CD4-positive, alpha-beta T cell treated with Interleukin-17A for 1 hour (primary cell): ENCODE results near the gene AP5B1.

Source experiments
- DNase-seq: peaks from one replicate; pipeline ENCODE4 v3.0.0-alpha.2; 2020

The AP5B1 gene

DNA sequence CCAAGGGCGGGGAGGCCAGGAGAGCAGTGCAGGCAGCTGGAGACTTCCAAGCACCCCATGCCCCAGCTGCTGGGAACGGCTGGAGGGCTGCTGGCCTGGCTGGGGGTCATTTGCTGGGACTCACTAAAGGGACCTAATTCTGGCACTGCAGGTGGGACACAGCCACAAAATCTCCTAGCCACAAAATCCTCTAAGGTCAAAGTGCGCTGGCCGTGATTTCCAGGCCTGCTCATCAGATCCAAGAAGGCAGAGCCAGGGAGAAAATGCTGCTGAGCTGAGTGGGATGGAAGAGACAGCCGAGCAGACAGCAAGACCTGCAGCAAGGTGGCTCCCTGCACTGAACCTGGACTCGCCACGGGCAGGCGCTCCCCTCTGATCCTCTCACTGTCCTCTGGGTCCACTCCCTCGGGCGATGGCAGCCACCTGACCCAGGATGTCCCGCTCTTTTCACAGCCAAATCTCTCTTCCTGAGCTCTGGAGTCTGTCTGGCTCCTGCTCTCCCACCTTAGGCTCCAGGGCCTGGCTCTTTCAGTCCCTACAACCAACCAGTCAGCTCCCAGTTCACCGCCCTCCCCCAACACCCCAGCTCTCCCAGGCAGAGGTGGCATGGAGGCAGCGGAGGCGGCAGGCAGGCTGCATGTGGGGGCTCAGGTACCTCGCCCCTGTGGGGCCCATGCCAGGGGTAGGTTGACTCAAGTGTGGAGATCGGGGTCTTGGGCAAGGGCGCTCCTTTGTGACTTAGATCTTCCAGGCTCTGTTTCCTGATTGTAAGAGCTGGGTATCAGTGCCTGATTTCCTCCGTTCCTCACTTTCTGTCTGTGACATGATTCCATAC lies 20.6 kb upstream of the AP5B1 start:
- no peak for DNase-seq

DNA sequence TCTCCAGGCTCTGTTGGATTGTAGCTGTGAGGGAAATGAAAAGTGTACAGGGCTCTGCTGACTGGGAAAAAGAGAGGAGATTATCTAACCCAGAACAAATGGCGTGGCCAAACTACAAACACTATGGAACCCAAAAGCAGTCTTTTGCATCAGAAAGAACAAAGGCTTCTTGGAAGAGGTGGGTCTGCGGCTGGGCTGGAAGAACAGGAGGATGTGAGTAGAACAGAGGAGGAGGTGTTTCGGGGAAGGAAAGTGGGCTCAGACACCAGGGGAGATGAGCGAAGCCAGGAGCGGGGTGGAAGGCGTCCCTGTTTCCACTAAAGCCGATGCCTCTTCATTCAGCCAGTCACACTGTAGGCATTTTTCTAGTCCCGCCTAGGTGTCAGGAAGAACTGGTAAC lies 18.1 kb upstream of the AP5B1 start:
- DNase-seq = no peak

GRCh38 chr11:65797711-65798110 lies 16.9 kb upstream of the AP5B1 start:
- no peak for DNase-seq

GRCh38 chr11:65796726-65797601 lies 16.2 kb upstream of the AP5B1 start:
- no peak for DNase-seq

DNA sequence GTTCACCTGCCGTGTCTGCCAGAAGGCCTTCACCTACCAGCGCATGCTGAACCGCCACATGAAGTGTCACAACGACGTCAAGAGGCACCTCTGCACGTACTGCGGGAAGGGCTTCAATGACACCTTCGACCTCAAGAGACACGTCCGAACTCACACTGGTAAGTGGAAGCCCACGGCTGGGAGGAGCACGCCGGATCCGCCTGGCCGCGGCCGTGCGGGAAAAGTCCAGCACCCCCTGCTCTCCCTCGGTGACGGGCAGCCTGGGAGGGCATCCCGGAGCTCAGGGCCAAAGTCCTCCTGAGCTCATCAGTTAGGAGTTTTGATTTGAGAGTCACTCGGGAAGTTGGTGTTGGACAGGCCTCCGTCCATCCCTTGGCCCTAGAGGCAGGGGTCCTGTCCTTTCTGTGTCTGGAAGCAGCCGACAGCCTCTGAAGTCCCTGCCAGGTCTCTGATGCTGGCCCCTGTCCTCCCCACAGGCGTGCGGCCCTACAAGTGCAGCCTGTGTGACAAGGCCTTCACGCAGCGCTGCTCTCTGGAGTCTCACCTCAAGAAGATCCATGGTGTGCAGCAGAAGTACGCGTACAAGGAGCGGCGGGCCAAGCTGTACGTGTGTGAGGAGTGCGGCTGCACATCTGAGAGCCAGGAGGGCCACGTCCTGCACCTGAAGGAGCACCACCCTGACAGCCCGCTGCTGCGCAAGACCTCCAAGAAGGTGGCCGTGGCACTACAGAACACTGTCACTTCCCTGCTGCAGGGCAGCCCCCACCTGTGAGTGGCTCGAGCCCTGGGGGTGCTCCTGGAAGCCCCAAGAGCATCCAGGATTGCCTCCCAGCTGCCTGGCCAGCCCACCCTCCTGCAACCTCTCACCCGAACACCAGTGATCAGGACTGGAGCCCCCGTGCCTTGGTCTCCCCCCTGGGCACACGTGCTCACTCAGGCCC lies 14.1 kb upstream of the AP5B1 start:
- DNase-seq = no peak

DNA sequence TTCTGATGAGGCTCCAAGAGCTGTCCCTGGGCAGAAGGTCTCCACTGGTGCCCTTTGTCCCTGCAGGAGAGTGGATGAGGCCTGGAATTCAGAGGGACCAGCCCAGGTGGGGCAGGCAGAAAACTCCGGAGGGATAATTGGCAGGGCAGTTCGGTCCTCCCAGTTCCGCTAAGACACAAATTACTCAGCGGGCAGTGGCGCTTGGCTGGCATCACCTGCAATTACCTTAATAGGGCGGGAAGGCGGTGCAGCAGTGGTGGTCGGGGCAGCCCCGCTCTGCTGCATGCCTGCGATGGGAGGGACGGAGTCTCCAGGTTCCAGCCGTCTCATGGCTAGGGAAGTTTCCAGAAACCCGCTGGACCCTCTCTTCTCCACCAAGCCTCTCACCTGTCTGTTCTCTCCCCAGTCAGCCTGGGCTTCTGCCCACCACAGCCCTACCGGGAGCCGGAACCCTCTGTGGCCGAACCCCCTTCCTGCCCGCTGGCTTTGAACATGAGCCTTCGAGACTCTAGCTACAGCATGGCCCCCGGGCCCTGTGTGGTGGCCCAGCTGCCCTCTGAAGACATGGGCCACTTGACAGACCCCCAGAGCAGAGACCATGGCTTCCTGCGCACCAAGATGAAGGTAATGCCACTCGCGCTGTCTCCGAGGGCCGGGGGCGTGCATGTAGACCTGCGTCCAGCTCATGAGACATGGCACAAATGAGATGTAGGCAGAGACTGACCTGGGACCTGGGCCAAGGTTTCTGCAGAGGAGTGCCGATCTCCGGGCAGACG lies 13.0 kb upstream of the AP5B1 start:
- no peak for DNase-seq

GRCh38 chr11:65793144-65793581 lies 12.4 kb upstream of the AP5B1 start:
- no peak for DNase-seq

DNA sequence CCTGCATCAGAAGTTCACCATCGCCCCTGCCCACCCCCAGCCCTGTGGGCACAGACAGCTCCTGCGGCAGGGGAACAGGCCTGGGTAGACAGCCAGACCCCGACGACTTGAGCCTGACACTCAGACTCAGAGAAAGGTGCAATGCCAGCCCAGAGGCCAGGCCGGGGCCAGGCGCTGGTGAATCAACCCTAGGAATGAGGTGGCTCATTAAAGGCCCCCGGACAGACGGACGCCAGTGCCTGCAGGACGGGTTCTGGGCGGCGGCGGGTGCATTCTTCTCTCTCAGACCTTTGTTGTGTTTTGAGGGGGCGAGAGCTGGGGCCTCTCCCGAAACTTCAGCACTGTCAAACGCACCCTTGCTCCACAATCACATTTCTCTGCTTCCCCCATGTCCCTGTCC lies 11.7 kb upstream of the AP5B1 start:
- DNase-seq = no peak

DNA sequence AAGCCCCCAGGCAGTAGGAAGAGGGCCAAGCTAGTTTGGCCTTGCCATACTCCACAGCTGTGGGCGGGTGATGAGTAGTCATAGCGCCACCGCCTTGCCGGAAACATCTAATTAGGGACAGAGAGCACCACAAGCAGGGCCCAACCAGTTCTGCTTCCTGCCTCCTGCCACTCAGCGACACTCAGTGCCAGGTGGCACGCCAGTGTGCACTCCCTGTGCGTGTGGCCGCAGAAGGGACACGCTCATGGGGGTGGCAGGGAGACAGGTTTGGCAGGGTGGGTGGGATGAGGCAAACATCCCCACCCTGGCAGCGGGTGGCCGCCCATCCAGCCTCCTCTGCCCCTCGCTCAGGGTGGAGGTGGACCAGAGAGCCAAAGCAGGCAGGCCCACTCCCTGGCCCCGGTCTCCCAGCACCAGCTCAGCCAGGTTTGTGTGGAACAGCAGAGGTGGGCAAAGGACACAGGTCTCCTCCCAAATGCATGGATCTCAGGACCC lies 11.0 kb upstream of the AP5B1 start:
- DNase-seq = peak; percentile 67

DNA sequence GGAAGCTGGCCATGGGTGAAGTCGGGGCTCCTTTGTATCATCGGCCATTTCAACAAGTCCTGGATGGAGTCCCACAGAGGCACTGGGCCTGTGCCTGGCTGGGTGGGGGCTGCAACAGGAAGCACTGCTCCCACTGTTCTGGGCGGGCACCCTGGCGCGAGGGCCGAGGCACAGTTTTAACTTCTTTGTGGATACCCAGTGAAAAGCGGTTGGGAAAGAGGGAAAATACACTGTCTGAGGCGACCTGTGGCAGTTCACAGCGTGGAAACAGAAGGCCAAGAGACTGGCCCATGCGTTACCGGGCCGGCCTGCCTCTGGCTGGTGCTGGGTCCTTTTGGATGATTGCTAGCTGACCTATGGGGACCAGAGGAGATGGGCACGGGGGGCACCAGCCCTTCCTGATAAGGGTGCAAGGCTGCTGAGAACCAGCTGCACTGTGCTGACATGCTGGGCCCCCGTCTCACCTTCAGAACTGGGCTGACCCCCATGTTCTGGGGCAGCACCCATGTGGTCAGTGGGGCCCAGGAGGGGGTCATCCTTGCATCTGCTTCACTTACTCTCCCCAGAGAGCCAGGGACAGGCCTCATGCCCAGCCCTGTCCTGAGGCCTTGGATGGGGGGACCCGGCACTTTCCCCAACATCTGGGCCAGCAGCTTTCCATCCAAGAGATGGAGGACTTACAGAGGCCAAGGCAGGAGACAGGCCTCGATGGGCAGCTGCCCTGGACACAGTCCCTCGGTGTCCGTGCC lies 10.3 kb upstream of the AP5B1 start:
- no peak for DNase-seq

DNA sequence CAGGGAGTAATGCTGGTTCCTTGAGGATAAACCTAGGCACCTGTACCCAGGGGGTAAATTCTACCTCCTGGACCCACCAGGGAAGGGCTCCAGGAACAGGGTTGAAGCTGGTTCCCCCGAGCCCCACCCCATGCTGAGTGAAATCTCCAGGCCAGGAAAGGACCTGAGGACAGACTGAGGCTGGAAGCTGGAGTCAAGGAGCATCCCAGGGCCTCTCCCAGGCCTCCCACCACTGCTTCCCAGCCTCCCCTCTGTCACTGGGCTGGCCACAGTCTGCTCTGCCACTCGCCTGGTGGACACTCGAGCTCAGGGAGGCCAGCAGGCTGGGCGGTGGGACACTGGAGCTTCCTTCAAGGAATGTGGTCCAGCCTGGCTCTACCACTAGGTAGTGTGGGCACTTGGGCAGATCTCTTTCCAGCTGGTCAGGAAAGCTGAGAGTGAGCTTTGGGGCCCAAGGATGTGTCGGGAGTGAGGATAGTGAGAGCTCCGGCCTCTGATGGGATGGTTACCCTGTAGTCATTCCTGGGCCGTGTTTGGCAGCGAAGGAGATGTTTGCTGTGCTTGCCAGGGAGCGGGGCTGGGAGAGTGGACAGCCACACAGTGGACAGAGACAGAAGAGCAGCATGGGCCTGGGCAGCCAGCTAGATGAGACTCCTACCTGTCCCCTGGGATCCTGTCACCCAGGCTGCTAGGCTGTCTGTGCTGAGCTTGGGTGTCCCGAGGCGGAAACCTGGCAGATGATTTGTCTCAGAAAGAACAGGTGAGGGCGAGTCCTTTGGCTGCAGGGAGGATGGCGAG lies 9.5 kb upstream of the AP5B1 start:
- no peak for DNase-seq

GRCh38 chr11:65789230-65790103 lies 8.7 kb upstream of the AP5B1 start:
- no peak for DNase-seq

GRCh38 chr11:65788821-65789220 lies 8.0 kb upstream of the AP5B1 start:
- DNase-seq = no peak

DNA sequence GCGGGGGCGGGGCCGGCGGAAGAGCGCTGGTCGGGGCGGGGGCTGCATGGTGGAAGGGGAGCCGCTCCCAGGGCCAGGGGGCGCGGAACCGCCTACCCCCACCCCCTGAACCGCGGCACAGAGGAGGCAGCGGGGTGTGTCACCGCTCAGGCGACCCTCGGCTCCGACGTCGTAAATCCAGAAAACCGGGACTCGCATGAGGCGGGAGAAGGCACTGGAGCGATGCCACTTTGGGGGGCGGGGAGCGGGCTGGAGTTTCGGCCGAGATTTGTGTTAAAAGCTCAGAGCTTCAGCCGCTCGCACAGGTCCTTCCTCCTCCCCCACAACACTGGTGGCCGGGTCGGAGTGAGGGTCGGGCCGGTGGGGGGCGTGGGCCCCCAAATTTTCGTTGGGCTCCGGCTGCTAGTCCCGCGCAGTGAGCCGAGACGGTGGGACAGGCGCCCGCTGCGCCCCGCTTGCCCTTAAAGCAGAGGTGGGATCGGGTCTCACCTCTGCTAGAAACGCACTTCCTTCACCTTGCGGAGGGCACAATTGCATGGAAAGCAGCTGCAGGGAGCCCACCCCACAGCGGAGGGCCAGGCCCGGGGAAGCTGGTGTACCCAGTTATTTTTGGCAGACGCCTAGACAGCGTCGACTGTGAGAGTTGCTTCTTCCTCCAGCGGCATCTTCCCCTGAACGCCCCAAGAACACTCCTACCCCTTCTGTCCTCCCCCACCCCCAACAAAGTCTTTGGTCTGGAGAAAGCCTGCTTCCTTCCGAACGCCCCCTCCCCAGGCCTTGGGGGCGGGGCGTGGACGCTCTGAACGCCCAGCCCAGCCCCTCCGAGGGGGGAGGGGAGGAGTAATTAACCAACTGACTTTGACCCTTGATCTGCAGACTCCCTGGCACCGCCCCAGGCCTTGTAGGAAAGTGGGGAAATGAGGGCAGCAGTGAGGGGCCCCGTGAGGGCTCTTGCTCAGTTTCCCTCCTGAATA lies 7.2 kb upstream of the AP5B1 start:
- DNase-seq = peak; percentile 10

DNA sequence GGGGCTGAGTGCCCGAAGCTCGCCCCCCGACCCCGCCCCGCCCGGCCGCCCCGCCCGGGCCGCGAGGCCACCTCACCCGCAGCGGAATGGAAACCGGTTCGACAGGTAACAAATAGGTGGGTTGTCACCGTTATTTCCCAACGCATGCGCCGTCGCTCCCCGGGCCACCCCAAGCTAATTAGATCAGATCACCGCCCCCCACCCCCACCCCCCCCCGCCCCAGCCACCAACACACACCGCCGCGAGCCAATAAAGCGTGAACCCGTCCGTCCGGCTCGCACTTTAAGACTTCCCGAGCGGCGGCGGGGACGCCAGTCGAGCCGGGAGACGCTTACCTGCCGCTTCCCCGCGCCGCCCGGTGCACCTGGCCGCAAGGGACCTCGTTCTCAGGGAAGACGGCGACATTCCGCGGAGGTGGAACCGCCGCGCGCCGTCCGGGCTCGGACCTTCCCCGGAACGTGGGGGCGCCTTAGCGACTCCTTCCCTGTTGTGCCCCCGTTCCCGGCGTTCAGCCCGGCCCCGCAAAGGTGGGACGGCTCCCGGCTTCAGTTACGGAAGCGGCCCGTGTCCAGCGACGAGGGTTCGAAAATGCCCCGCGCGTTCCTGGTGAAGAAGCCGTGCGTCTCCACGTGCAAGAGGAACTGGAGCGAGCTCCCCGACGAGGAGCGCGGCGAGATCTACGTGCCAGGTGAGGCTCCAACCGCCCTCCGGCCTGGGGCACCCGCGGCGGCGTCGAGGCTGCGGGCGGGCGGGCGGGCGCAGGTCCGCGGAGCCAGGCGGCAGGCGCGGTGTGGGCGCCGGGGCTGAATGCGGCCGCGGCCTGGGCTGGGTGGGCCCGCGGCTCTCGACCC lies 6.2 kb upstream of the AP5B1 start, which contains the start of gene OVOL1:
Gene OVOL1 (plus strand): TSS at position 278 of the 851 bp plus-strand sequence. CDS start 311 bp downstream, at position 589.
- peak; percentile 58 for DNase-seq

DNA sequence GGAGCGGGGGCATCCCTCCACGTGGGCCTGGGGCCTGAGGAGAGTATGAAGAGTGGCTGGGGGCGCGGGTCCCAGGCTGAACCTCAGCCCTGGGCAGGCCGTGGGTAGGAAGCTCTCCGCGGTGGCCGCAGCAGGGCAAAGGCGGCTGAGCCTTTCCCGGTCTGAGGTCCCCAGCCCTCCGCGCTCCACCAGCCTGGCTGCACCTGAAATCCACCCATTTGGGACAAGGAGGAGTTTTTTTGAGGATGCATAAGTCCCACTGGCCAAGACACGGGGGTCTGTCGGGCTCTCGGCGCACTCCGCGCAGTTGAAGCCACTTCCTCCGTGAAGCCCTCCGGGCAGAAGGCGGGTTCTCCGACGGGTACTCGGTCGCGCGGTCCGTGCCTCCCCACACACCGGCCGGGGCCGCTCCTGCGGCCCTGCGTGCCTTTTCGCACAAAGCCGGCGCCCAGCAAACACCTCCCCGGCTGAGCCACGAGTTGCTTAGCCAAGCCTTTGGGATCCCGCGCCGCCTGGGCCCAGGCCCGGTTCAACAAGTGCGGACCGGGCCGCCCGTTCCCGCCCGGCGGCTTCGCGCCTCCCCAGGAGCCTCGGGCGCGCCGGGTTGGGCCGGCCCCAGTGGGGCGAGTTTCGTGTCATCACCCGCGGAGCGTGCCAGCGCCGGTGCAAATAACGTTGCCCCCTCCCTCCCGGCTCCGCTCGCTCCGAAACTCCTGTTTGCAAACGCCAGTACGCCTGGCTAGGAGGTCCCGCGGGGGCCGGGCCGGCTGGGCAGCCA lies 5.4 kb upstream of the AP5B1 start:
- DNase-seq = no peak
